Keratinocyte (primary cell): ENCODE measurements around the gene NBL1. TPM values are rescaled to one million over a fixed set of nuclear protein-coding genes. Genes with fewer than 3 reads are reported as not detected.

Source experiments
- DNase-seq: peaks from one replicate; pipeline ENCODE4 v3.0.0-alpha.2; 2011; ENCODE audit warnings: low read depth, missing footprints, low spot score
- FAIRE-seq: peaks from 2 replicates; lab custom pipeline; 2011; peaks lifted over from hg19 to GRCh38; lab: Jason Lieb, UNC
- H2AFZ ChIP-seq: 2 replicates; pipeline ENCODE4 v1.6.0; 2012; ENCODE audit warnings: low read length, control low read depth, inconsistent platforms; ENCODE audit not compliant: control insufficient read depth
- H3K27ac ChIP-seq: 2 replicates; pipeline ENCODE4 v1.5.1; 2011; ENCODE audit warnings: low read length; ENCODE audit not compliant: control insufficient read depth, insufficient read depth
- H3K27me3 ChIP-seq: 3 replicates; pipeline ENCODE4 v1.6.0; 2011; ENCODE audit warnings: low read length; ENCODE audit not compliant: control insufficient read depth, insufficient read depth; ENCODE audit errors: extremely low read depth
- H3K36me3 ChIP-seq, 2 experiments: 2 replicates in 1 of 2; 3 replicates in 1 of 2; pipeline ENCODE4 v1.5.1; 2011; ENCODE audit warnings: low read length in 2 of 2, mild to moderate bottlenecking in 1 of 2; ENCODE audit not compliant: control insufficient read depth in 2 of 2, insufficient read depth in 2 of 2; ENCODE audit errors: extremely low read depth in 1 of 2
- H3K4me1 ChIP-seq: 3 replicates; pipeline ENCODE4 v1.5.1; 2011; ENCODE audit warnings: low read length; ENCODE audit not compliant: control insufficient read depth, insufficient read depth; ENCODE audit errors: extremely low read depth
- H3K4me2 ChIP-seq: 3 replicates; pipeline ENCODE4 v1.6.0; 2011; ENCODE audit warnings: low read depth, low read length; ENCODE audit not compliant: control insufficient read depth, insufficient read depth; ENCODE audit errors: extremely low read depth
- H3K4me3 ChIP-seq, 3 experiments: fragments of 200-600 bp in 1 of 3; sonication (generic) in 1 of 3; 2 replicates in 2 of 3; 3 replicates in 1 of 3; pipeline ENCODE4 v1.5.1; 2011 to 2016; ENCODE audit warnings: low read length in 3 of 3, mild to moderate bottlenecking in 3 of 3, control low read depth in 2 of 3, inconsistent platforms in 1 of 3, low read depth in 1 of 3, mixed read lengths in 1 of 3, mixed run types in 1 of 3, moderate library complexity in 1 of 3; ENCODE audit not compliant: control insufficient read depth in 2 of 3, insufficient read depth in 2 of 3; ENCODE audit errors: extremely low read depth in 1 of 3
- H3K79me2 ChIP-seq: 2 replicates; pipeline ENCODE4 v1.6.0; 2012; ENCODE audit warnings: low read length; ENCODE audit not compliant: control insufficient read depth, insufficient read depth
- H3K9ac ChIP-seq: 3 replicates; pipeline ENCODE4 v1.6.0; 2011; ENCODE audit warnings: low read length; ENCODE audit not compliant: control insufficient read depth, insufficient read depth; ENCODE audit errors: extremely low read depth
- H3K9me1 ChIP-seq: 3 replicates; pipeline ENCODE4 v1.6.0; 2011; ENCODE audit warnings: low read length; ENCODE audit not compliant: control insufficient read depth, insufficient read depth; ENCODE audit errors: extremely low read depth
- H3K9me3 ChIP-seq: 2 replicates; pipeline ENCODE4 v1.5.1; 2012; ENCODE audit warnings: low read depth, low read length; ENCODE audit not compliant: control insufficient read depth
- H4K20me1 ChIP-seq: 3 replicates; pipeline ENCODE4 v1.6.0; 2011; ENCODE audit warnings: low read length; ENCODE audit not compliant: control insufficient read depth, insufficient read depth; ENCODE audit errors: extremely low read depth
- EZH2 ChIP-seq: IDR thresholded peaks from one replicate; pipeline ENCODE4 v1.6.1; 2012; ENCODE audit warnings: inconsistent platforms, mild to moderate bottlenecking, low read length, moderate library complexity
- dilution Hi-C: fragments of 300-500 bp; cut with MboI; formaldehyde crosslinking; loops from one replicate; pipeline ENCODE4 v1.7.0; 2020; ENCODE audit warnings: low sequenced_read_pairs; ENCODE audit not compliant: extremely low pct_ligation_motif_present
- polyA plus RNA-seq, 5 experiments: library from polyadenylated mRNA; depleted of rRNA in 3 of 5; stranded (reverse) in 3 of 5; stranded (forward) in 1 of 5; unstranded in 1 of 5; fragments of >200 nt; gene quantifications; 1 replicate in 1 of 5; 2 replicates in 3 of 5; 3 replicates in 1 of 5; pipeline versions ENCODE4 v1.2.1 to v1.2.3, GENCODE V29; 2011 to 2012; ENCODE audit warnings: missing spikeins in 2 of 5, low read depth in 1 of 5, low replicate concordance in 1 of 5
- TF ChIP-seq, protein P1 (sequence below), 3 experiments: IDR thresholded peaks in 1 of 3; conservative IDR thresholded peaks in 1 of 3; optimal IDR thresholded peaks in 1 of 3; 2 replicates in 2 of 3; 3 replicates in 1 of 3; pipeline versions ENCODE3 to v1.5.1; 2011; ENCODE audit warnings: low read length in 3 of 3, mild to moderate bottlenecking in 3 of 3, moderate library complexity in 2 of 3, control low read depth in 1 of 3, inconsistent platforms in 1 of 3; ENCODE audit not compliant: insufficient read depth in 2 of 3; ENCODE audit errors: extremely low read depth in 1 of 3

NBL1 gene
- polyA plus RNA-seq, 1 donor (not counting 4 experiments of a cell fraction or from before 2014, with no cell fraction given): 74.5 TPM

DNA sequence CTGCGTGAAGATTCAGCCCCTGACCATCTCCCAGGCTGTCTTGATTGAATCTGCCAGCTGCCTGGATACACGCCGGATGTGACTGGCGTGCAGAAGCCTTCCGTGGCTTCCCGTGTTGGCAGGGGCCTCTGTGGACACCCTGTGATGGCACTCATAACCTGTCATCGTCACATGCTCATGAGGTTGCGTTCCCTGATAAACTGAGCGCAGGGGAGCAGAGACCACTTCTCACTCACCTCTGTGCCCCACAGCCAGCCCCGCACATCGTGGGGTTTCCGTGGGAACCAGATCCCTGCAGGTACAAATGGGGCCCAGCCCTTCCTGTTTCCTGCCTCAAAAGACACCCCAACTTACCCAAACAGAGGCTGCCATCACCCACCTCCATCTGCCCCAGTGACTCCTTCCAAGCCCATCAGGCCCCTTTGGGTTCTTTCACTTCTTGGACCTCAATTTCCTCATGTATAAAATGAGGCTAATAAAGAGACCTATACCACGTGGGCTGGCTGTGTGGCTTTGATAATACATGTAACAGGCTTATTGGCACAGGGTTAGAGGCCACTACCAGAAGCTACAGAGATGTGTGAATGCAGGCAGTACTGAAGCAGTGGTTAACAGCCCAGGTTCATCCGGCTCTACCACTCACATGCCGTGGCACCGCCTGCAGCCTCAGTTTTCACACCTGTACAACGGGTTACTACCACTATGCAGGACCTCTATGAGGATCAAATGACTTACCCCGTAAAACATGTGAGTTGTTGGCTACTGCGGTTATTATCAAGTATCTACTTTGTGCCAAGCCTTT lies 44.1 kb downstream of the NBL1 start:
- Histone ChIP-seq H3K79me2 (no peaks in the 10 kb centered on the region), H3K27ac (no peak overlapping the region), H3K9me3 (no peaks in the 10 kb centered on the region), H3K9me1 (no peaks in the 10 kb centered on the region), H4K20me1 (no peaks in the 10 kb centered on the region), H3K4me3 (no peak overlapping the region), H3K9ac (no peak overlapping the region), H3K4me1 (no peaks in the 10 kb centered on the region), H3K4me2 (no peak overlapping the region), H3K36me3 (no peaks in the 10 kb centered on the region), H3K27me3 (peaks cover 4% of the 10 kb centered on the region), H2AFZ (no peak overlapping the region)
- dilution Hi-C loops: no loop called here
- no peak for DNase-seq
- no peak for FAIRE-seq
- no peak for TF ChIP-seq EZH2
- TF ChIP-seq, protein P1, sequence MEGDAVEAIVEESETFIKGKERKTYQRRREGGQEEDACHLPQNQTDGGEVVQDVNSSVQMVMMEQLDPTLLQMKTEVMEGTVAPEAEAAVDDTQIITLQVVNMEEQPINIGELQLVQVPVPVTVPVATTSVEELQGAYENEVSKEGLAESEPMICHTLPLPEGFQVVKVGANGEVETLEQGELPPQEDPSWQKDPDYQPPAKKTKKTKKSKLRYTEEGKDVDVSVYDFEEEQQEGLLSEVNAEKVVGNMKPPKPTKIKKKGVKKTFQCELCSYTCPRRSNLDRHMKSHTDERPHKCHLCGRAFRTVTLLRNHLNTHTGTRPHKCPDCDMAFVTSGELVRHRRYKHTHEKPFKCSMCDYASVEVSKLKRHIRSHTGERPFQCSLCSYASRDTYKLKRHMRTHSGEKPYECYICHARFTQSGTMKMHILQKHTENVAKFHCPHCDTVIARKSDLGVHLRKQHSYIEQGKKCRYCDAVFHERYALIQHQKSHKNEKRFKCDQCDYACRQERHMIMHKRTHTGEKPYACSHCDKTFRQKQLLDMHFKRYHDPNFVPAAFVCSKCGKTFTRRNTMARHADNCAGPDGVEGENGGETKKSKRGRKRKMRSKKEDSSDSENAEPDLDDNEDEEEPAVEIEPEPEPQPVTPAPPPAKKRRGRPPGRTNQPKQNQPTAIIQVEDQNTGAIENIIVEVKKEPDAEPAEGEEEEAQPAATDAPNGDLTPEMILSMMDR (optimal IDR thresholded peaks at IDR 0.05 in 1 of 3, IDR thresholded peaks at IDR 0.05 in 1 of 3, conservative IDR thresholded peaks at IDR 0.05 in 1 of 3; ENCODE audit: extremely low read depth in 1 of 3, insufficient read depth in 2 of 3, low read length in 3 of 3): no peak

DNA sequence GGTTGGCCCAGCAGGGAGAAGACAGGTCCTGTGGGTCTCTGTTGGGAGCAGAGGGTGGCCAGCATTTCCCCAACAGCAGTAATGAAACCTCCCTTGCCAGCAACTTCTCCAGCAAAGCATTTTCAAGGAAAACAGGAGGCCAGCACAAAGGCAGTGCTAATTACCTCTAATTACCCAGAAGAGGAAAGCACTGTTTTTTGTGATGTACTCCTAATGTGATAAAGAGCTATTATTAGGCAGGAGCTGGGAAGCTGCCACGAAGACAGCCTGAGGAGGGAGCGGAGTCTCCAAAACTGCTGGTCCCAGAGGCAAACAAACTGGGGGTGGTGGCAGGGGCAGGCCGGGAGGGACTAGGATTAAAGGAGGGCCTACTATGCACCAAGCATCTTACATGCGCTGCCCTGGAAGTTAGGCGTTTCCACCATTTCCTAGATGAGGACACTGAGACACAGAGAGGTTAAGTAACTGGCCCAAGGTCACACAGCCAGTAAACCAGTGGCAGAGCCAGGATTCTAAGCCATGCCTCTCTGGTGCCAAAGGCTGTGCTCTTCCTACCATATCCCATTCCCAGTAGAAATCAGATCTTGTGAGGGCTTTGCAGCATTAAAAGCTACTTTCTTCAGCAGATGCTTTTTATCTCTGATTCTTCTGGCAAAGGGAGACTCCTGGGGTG lies 45.1 kb downstream of the NBL1 start:
- Histone ChIP-seq H3K36me3 (no peaks in the 10 kb centered on the region), H4K20me1 (no peaks in the 10 kb centered on the region), H3K4me2 (no peak overlapping the region), H2AFZ (no peak overlapping the region), H3K4me3 (no peak overlapping the region), H3K9ac (no peak overlapping the region), H3K27me3 (peaks cover 4% of the 10 kb centered on the region), H3K79me2 (no peaks in the 10 kb centered on the region), H3K9me1 (no peaks in the 10 kb centered on the region), H3K9me3 (no peaks in the 10 kb centered on the region), H3K4me1 (no peaks in the 10 kb centered on the region), H3K27ac (no peak overlapping the region)
- dilution Hi-C loops: no loop called here
- FAIRE-seq (no peak), DNase-seq (no peak)
- TF ChIP-seq EZH2: no peak
- TF ChIP-seq, protein P1 (optimal IDR thresholded peaks at IDR 0.05 in 1 of 3, IDR thresholded peaks at IDR 0.05 in 1 of 3, conservative IDR thresholded peaks at IDR 0.05 in 1 of 3; ENCODE audit: extremely low read depth in 1 of 3, insufficient read depth in 2 of 3, low read length in 3 of 3): no peak
